Posterior vena cava (tissue), 2 donors: ENCODE data around the gene TMEM145. TPM values are rescaled to one million over a fixed set of nuclear protein-coding genes. Genes with fewer than 3 reads are reported as not detected.

Source experiments
- DNase-seq: peaks from one replicate; pipeline ENCODE4 v3.0.0-alpha.2; 2020; ENCODE audit warnings: low spot score
- intact Hi-C, 2 donors: fragments of 100-400 bp; cut with DNase I; formaldehyde crosslinking; loops; one replicate each; pipeline versions ENCODE4 v1.14.1 to v1.14.2; 2022 to 2023
- total RNA-seq, 2 donors: library from RNA; stranded (reverse); fragmentation: NEBNext Ultra II Directional; extraction: Animal tissue kit (Norgen Biotek cat#: 25700); gene quantifications; one replicate each; pipeline ENCODE4 v1.2.1, GENCODE V29; 2021
- donor health status: DM: yes; HTN: yes; CAD: no.
- donor health status: DM: yes; HTN: yes; CAD: no.

Gene TMEM145
- total RNA-seq, 2 donors from 2014 or later = 0.14 TPM; not detected in 1

DNA sequence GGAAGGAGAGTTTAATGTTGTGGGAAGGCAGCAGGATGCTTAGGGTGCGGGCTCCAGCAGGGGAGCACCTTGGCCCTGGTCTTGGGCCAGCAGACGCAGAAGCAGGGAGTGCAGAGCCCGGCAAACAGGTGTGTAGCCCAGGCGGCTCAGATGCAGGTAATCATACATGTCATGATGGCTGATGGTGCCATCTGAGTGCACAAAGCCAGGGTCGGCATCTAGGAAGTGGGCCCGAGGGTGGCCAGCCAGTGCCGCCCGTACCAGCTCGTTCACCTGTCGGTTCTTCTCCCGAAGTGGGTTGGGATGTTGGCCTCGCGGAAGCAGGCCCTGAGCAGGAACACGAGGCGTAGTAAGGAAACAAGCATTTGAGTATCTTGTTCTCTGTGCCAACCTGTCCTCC lies 16.1 kb upstream of the TMEM145 start:
- DNase-seq = no peak
- intact Hi-C loops = loop anchor here in 1 of 2 donors (10.0 kb wide), 1 partner anchor 52 kb away; the partner anchor contains the start of gene GSK3A

- no peak for DNase-seq
- intact Hi-C loops = no loop called here
These were observed 11.4 kb upstream of the TMEM145 start, which contains the start of gene PRR19 for GRCh38 chr19:42301646-42302203. PRR19 (plus strand) TSS chr19:42302132; CDS start chr19:42309585, 7,453 bp downstream.

GRCh38 chr19:42303101-42303464 lies 10.0 kb upstream of the TMEM145 start:
- intact Hi-C loops = no loop called here

GRCh38 chr19:42303876-42304275 lies 9.2 kb upstream of the TMEM145 start:
- intact Hi-C loops = no loop called here
- no peak for DNase-seq

More at GRCh38 chr19:42303101-42303464, 10.0 kb upstream of the TMEM145 start:
- DNase-seq = no peak

DNA sequence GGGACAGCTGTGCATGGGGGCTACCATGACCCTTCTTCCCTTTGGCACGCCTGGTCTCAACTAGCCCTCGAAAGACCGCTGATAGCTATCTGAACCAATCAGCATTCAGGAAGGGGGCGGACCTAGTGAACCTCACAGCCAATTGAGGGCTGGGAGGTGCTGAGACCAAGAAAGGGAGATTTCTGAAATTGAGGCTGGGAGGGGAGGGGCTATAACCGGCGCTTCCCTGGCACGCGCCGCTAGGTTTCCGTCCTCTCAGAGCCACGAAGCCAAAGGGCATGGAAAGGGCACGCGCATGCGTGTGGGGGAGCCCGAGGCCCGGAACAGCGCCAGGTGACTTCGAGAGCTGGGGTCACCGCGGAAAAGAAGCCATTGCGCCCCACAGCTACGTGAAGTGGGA lies 6.5 kb upstream of the TMEM145 start:
- intact Hi-C loops = no loop called here
- no peak for DNase-seq

- intact Hi-C loops = no loop called here
- DNase-seq = no peak
These were observed 3.4 kb upstream of the TMEM145 start for GRCh38 chr19:42309686-42310085.

DNA sequence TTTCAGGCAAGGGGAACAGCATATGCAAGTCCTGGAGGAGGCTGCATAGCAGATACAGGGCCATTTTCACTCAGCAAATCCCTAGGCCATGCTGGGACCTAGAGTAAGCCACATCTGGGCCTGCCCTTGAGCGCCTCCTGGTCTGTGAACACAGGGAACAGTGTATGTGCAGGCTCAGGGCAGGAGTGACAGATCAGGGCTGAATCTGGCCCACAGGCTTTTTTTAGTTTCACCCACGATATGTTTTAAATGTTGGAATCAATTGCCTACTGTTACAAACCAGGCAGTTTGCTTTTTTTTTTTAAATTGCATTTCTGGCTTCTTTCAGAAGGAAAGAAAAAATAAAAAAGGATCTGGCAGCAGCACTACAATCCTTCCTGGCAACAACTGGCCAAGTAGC lies 1.5 kb upstream of the TMEM145 start:
- intact Hi-C loops = no loop called here
- no peak for DNase-seq

- intact Hi-C loops = no loop called here
- DNase-seq = no peak
These were observed 739 bp upstream of the TMEM145 start for GRCh38 chr19:42312370-42312769.

GRCh38 chr19:42313840-42314755 lies 989 bp downstream of the TMEM145 start:
- no peak for DNase-seq
- intact Hi-C loops = no loop called here

GRCh38 chr19:42315024-42315423 lies 1.9 kb downstream of the TMEM145 start:
- no peak for DNase-seq
- intact Hi-C loops = no loop called here

GRCh38 chr19:42316223-42317211 lies 3.4 kb downstream of the TMEM145 start:
- intact Hi-C loops = no loop called here
- DNase-seq = no peak

GRCh38 chr19:42317535-42317934 lies 4.4 kb downstream of the TMEM145 start:
- DNase-seq = no peak
- intact Hi-C loops = no loop called here

- no peak for DNase-seq
- intact Hi-C loops = loop anchor here (10.0 kb wide), 2 partner anchors 188 to 198 kb away; partner anchors contain the start of gene POU2F2 (in 1 of the 2)
These were observed 9.2 kb downstream of the TMEM145 start for GRCh38 chr19:42322305-42322704.

GRCh38 chr19:42323473-42323851 lies 10.4 kb downstream of the TMEM145 start:
- intact Hi-C loops = loop anchor here (10.0 kb wide), 2 partner anchors 189 to 199 kb away; partner anchors contain the start of gene POU2F2 (in 1 of the 2)
- DNase-seq = no peak

GRCh38 chr19:42323852-42324654 lies 10.9 kb downstream of the TMEM145 start:
- DNase-seq = no peak
- intact Hi-C loops = loop anchor here (10.0 kb wide), 2 partner anchors 189 to 199 kb away; partner anchors contain the start of gene POU2F2 (in 1 of the 2)

- intact Hi-C loops = loop anchor here (10.0 kb wide), 2 partner anchors 190 to 200 kb away; partner anchors contain the start of gene POU2F2 (in 1 of the 2)
- DNase-seq = peak; percentile 85
These were observed 11.7 kb downstream of the TMEM145 start for GRCh38 chr19:42324655-42325307.

- DNase-seq = peak; percentile 99
- intact Hi-C loops = loop anchor here (10.0 kb wide), 2 partner anchors 191 to 201 kb away; partner anchors contain the start of gene POU2F2 (in 1 of the 2)
These were observed 12.3 kb downstream of the TMEM145 start, which contains the start of gene MEGF8 for GRCh38 chr19:42325308-42325895. MEGF8 (plus strand) TSS chr19:42325635; CDS start chr19:42326244, 609 bp downstream.
